H1 (cell line): Measurements from ENCODE around the gene PIK3C2G.

Experiments
- BACH1 ChIP-seq: IDR thresholded peaks from 2 replicates; pipeline ENCODE4 v1.6.1; 2012; ENCODE audit warnings: low read length, improper control_type of control experiment
- RFX5 ChIP-seq: IDR thresholded peaks from 2 replicates; pipeline ENCODE4 v1.6.1; 2011; ENCODE audit warnings: low read depth, low read length, improper control_type of control experiment, borderline replicate concordance
- TF ChIP-seq, protein P1 (sequence below), 3 experiments: IDR thresholded peaks; 1 replicate in 2 of 3; 2 replicates in 1 of 3; pipeline versions ENCODE4 v1.5.1 to v1.6.1; 2011; ENCODE audit warnings: low read length in 3 of 3, mild to moderate bottlenecking in 3 of 3, inconsistent platforms in 2 of 3, low read depth in 1 of 3, moderate library complexity in 1 of 3; ENCODE audit not compliant: insufficient read depth in 1 of 3; ENCODE audit errors: control extremely low read depth in 1 of 3

GRCh38 chr12:18239526-18239925 is 21.8 kb upstream of the PIK3C2G start:
- TF ChIP-seq, protein P1, sequence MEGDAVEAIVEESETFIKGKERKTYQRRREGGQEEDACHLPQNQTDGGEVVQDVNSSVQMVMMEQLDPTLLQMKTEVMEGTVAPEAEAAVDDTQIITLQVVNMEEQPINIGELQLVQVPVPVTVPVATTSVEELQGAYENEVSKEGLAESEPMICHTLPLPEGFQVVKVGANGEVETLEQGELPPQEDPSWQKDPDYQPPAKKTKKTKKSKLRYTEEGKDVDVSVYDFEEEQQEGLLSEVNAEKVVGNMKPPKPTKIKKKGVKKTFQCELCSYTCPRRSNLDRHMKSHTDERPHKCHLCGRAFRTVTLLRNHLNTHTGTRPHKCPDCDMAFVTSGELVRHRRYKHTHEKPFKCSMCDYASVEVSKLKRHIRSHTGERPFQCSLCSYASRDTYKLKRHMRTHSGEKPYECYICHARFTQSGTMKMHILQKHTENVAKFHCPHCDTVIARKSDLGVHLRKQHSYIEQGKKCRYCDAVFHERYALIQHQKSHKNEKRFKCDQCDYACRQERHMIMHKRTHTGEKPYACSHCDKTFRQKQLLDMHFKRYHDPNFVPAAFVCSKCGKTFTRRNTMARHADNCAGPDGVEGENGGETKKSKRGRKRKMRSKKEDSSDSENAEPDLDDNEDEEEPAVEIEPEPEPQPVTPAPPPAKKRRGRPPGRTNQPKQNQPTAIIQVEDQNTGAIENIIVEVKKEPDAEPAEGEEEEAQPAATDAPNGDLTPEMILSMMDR (IDR thresholded peaks at IDR 0.05; ENCODE audit: control extremely low read depth in 1 of 3, insufficient read depth in 1 of 3, low read depth in 1 of 3, low read length in 3 of 3) = no peak
- TF ChIP-seq RFX5 = no peak
- TF ChIP-seq BACH1 = no peak
